ENCODE data around the gene TMEM8B. TPM values are rescaled to one million over a fixed set of nuclear protein-coding genes. Genes with fewer than 3 reads are reported as not detected.

TMEM8B gene
- total RNA-seq, 1 experiment from 2014 or later = 7.2 TPM

GRCh38 chr9:35842795-35843194, 13.8 kb downstream of the TMEM8B start (continued):
- TF ChIP-seq REST (IDR thresholded peaks at IDR 0.05; ENCODE audit: low read depth) = no peak
- no peak for TF ChIP-seq POLR2AphosphoS5 (IDR thresholded peaks at IDR 0.05; ENCODE audit: low read depth, low read length)
- no peak for TF ChIP-seq JUND (IDR thresholded peaks at IDR 0.05)
- TF ChIP-seq ELF1 (IDR thresholded peaks at IDR 0.05; ENCODE audit: borderline replicate concordance, low read depth) = no peak
- TF ChIP-seq ZFX (IDR thresholded peaks at IDR 0.05) = no peak
- TF ChIP-seq ZNF274 (IDR thresholded peaks at IDR 0.05; ENCODE audit: low read depth, low read length) = no peak
- no peak for TF ChIP-seq SP1 (IDR thresholded peaks at IDR 0.05; ENCODE audit: low read depth)
- TF ChIP-seq CEBPB (IDR thresholded peaks at IDR 0.05; ENCODE audit: low read depth) = no peak

- H3K27ac ChIP-seq (ENCODE audit: low read depth, low read length) = no peak overlapping the region
- intact Hi-C loops (cut with micrococcal nuclease) = no loop called here
- no peaks in the 10 kb centered on the region for H4K20me1 ChIP-seq (ENCODE audit: insufficient read depth)
- no peaks in the 10 kb centered on the region for H3K9me2 ChIP-seq (ENCODE audit: insufficient read depth)
- TF ChIP-seq POLR2A (IDR thresholded peaks at IDR 0.05; ENCODE audit: borderline replicate concordance, extremely low read depth, insufficient read depth, insufficient read length) = no peak
- TF ChIP-seq SRF (IDR thresholded peaks at IDR 0.05; ENCODE audit: low read depth) = no peak
- no peak for TF ChIP-seq RAD21 (IDR thresholded peaks at IDR 0.05; ENCODE audit: low read depth)
- TF ChIP-seq FOSL1 (IDR thresholded peaks at IDR 0.05; ENCODE audit: low read depth) = peak; percentile 29; the same call in 1 of the 2 replicates
- TF ChIP-seq ZBTB33 (IDR thresholded peaks at IDR 0.05; ENCODE audit: extremely low read depth, insufficient replicate concordance, low read length) = no peak
- TF ChIP-seq ZFX (IDR thresholded peaks at IDR 0.05) = no peak
- TF ChIP-seq EZH2phosphoT487 (IDR thresholded peaks at IDR 0.05; ENCODE audit: borderline replicate concordance) = no peak
- TF ChIP-seq EGR1 (IDR thresholded peaks at IDR 0.05; ENCODE audit: low read depth) = no peak
- peak; percentile 36; the same call in 1 of the 2 replicates for TF ChIP-seq JUND (IDR thresholded peaks at IDR 0.05)
- no peak for TF ChIP-seq CEBPB (IDR thresholded peaks at IDR 0.05; ENCODE audit: low read depth)
- no peak; the same call in 1 of the 2 replicates for TF ChIP-seq SP1 (IDR thresholded peaks at IDR 0.05; ENCODE audit: low read depth)
- TF ChIP-seq EZH2 (IDR thresholded peaks at IDR 0.05) = no peak
- DNase-seq (ENCODE audit: low read depth, low spot score) = peak; percentile 26
- no peak for ATAC-seq
- no peaks in the 10 kb centered on the region for H3K79me2 ChIP-seq (ENCODE audit: insufficient read depth, low read length)
- ChIA-PET RAD21 (ENCODE audit: low non-redundant PET in 1 of 2, low total read pairs in 2 of 2, uncharacterized antibody in 2 of 2, unreplicated experiment in 2 of 2) (no interaction called here), POLR2A (no interaction called here), CTCF (interaction anchor here (1.9 kb wide), 1 partner anchor 10 kb away, joined by 8 read pairs; no protein-coding TSS in a partner anchor)
- H3K4me2 ChIP-seq (ENCODE audit: low read length) = peak overlapping the region; percentile 21; the same call in 1 of the 2 replicates
- H3K27me3 ChIP-seq (ENCODE audit: insufficient read depth, low read length) = no peaks in the 10 kb centered on the region
- no peaks in the 10 kb centered on the region for H3K36me3 ChIP-seq (ENCODE audit: control insufficient read depth in 1 of 2, insufficient read depth in 2 of 2, low read length in 2 of 2)
- H2AFZ ChIP-seq (ENCODE audit: low read depth, low read length, poor library complexity, severe bottlenecking) = no peak overlapping the region
- peaks cover 0 to 13% of the 10 kb centered on the region in 2 experiments; a peak in 2 of 4 replicates for H3K4me1 ChIP-seq (ENCODE audit: control insufficient read depth in 1 of 2, insufficient read depth in 2 of 2, low read length in 2 of 2)
- BruUV-seq (replicated peaks) = no TSS peak
- no peak overlapping the region for H3K4me3 ChIP-seq (replicated peaks in 1 of 2; ENCODE audit: low read depth in 1 of 2, low read length in 2 of 2)
- no peaks in the 10 kb centered on the region for H3K9me3 ChIP-seq (ENCODE audit: control insufficient read depth in 1 of 2, insufficient read depth in 1 of 2, low read depth in 1 of 2, low read length in 2 of 2)
- no peak overlapping the region for H3K9ac ChIP-seq (ENCODE audit: low read length)
Measured at GRCh38 chr9:35844628-35845270, 15.7 kb downstream of the TMEM8B start.
